Measurements from ENCODE around the gene ZNF396. TPM values are rescaled to one million over a fixed set of nuclear protein-coding genes. Genes with fewer than 3 reads are reported as not detected.

Gene ZNF396
- polyA plus RNA-seq, 1 donor, result 7.2 TPM

DNA sequence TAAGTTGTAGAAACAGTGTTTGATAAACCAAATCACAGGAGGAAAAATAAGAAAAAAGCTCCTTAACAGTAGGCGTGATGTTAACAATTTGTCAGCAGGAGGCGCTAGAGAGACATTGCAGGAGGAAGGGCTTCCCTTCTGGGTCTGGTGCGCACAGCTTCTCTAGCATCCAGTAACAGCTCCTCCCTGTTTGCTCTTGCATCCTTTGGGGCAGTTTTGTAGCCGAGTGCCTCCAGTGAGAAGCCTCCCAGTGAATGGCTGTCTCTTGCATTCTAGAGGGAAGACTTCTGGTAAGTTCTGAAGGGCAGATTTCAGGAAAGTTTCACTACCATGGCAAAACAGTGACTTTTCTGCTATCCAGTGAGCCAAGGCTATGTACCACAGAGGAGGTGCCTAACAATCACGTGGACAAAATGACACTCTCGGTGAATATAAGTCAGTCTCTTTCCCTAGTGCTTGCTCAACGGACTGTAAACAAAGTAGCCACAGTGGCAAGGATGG, 9.5 kb upstream of the ZNF396 start:
- DNase-seq, result peak; percentile 82

- no peak for DNase-seq
Observed at GRCh38 chr18:35383136-35383535, 6.0 kb upstream of the ZNF396 start.

DNA sequence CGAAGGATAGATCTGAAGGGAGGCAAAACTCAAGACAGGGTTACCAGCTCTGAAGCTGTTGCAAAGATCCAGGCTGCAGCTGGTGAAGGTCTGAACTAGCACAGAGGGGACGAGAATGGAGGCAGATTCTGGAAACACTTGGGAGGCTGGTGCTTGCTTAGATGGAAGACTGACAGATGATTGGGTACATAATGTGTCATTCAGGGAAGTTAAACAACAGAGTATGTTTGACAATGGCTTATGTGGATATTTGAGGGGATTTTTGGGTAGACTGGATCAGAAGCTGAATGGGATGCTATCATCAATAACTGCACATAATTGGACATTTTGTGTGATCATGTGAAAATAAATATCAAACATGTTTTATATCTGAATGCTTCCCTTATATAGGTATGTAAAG, 2.3 kb upstream of the ZNF396 start:
- no peak for DNase-seq

DNA sequence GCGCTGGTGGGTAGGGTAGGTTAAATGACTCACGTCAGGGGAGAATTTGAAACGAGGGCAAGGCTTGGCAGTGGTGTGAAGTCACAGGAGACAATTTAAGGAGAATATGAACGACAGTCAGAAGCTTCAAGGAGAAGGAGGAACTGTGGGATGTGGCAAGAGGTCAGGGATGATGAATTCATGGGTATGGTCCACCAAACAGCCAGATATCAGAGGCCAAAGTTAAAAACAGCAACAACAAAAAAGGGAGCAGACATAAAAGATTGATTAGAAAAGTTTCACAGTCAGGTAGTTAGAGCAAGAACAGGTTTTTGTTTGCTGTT, 1.4 kb upstream of the ZNF396 start:
- DNase-seq, result no peak

DNA sequence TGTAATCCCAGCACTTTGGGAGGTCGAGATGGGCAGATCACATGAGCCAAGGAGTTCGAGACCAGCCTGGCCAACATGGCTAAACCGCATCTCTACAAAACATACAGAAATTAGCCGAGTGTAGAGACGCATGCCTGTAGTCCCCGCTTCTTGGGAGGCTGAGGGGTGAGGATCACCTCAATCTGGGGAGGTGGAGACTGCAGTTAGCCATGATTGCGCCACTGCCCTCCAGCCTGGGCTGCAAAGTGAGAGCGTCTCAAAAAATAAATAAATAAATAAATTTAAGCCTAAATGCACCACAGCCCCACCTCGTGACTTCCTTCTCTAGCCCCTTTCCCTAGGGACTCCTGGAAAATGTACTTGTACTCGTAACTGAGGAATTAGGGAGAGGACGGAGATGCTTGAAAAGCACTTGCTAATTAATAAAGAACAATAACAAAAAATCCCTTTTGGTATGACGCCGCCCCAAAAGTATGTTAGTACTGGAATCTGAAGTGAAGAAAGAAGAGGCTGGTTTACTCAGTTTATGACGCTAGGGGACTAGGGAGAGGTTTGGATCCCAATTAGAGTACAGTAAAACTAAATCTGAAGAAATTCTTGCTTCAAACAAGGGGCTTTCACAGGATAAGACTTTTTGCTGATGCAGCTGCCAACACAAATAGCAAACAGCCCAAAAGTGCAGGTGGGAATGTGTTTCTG, 887 bp upstream of the ZNF396 start:
- no peak for DNase-seq

DNA sequence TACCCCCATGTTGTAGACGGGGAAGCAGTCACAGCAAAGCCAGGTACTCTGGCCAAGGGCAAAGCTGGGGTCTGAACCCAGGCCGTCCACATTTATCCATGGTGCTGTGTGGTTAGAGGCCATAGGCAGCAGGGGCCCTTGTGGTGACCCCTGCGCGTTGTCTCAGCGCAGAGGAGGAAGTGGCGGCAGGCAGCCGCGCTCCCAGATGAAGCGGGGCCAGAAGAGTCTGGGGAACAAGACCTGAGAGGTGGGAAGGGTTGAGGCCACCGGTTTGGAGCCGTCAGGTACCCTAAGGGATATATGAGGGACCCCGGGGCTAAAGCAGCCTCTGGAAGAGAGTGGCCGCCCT, 770 bp downstream of the ZNF396 start:
- DNase-seq, result peak; percentile 8

DNA sequence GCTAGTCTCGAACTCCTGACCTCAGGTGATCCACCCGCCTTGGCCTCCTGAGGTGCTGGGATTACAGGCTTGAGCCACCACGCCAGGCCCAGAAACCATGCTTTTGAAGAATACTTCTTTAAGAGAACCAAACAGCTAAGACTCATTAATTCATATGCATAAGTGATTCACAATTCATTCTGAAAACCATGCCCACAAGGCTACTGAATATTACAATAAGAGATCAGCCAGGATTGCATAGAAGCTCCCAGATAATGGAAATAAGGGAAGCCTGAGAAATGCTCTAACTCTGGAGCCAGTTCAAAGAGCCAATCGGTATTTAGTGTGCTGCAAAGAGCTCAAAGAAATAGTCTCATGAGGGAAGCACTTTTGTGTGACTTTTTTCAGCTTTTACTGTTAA, 2.4 kb downstream of the ZNF396 start:
- no peak for DNase-seq

DNA sequence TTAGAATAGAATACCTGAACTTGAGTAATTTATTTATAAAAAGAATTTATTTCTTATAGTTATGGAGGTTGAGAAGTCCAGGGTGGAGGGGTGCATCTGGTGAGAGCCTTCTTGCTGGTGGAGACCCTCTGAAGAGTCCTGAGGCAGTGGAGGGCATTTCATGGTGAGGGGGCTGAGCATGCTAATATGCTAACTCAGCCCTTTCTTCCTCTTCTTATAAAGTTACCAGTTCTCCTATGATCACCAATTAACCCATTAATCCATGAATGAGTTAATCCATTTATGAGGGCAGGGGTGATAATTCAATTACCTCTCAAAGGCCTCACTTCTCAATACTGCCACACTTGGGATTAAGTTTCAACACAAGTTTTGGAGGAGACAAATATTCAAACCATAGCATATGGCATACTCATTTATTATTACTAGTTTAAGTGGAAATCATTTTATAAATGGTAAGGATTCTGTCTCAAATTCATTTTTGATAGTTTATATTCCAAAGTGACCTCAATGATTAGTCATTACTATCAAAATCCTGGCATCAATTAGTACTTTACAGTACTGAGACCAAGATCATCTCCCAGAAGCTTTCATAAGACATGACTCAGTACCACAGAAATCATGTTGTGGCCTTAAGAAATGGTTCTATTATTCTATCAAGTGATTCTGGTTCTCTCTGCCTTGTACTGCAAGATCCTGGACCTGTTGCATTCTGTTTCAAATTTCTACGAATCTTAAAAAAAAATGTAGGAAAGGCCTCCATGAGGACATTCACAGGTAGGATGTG, 5.5 kb downstream of the ZNF396 start:
- no peak for DNase-seq

- no peak for DNase-seq
Observed at GRCh38 chr18:35369126-35369525, 8.0 kb downstream of the ZNF396 start.

DNA sequence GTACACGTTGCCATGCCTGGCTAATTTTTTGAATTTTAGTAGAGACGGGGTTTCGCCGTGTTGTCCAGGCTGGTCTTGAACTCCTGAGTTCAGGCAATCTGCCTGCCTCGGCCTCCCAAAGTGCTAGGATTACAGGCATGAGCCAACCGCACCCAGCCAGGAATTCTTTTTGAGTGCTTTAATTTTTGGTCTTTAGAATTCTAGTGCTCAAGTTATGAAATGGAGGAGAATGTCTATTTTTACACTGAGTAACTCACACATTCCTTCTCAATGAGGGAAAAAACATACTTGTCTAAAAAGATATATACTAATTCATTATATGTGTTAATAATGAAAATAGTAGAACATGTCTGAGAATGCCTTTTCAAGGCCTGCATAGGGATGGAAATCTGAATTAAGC, 8.5 kb downstream of the ZNF396 start:
- DNase-seq, result no peak

DNA sequence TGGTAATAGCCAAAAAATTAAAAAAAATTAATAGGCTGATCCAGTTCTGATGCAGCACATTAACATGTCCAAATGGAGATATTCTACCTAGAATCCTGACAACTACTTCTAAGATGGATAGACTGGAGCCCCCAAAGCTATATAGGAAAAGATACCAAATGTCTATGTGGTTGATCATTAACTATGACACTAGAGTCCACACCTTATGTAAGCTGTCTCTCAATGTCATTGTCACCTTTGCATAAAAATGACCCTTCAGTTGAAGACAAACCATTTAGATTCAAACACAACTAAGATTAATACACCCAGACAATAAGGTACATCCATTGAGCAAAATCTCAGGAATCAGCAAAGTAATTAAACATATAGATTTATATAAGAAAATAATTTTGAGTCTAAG, 14.6 kb downstream of the ZNF396 start:
- no peak for DNase-seq

- DNase-seq, result no peak
Observed at GRCh38 chr18:35361570-35362321, 15.4 kb downstream of the ZNF396 start.

GRCh38 chr18:35355140-35355618, 22.0 kb downstream of the ZNF396 start:
- DNase-seq, result peak; percentile 83

- no peak for DNase-seq
Observed at GRCh38 chr18:35352778-35353177, 24.4 kb downstream of the ZNF396 start.

GRCh38 chr18:35352283-35352682, 24.9 kb downstream of the ZNF396 start:
- no peak for DNase-seq

DNA sequence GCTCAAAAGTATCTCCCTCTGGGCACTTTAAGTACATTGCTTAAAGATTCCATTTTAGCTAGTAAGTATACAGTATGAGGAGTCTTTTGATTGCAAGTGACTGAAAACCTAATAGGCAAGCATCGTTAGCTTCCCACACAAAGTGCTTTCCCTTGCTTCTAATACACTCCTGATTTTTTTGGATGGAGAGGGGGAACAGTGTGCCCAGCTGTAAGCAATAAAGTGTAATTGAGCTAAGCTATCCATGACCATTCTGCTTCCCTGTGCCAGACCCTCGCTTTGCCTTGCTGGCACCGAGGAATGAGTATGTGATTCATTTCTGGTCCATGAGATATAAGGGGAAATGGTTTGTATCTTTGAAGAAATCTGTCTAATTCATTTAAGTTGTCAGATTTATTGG, 29.1 kb downstream of the ZNF396 start:
- DNase-seq, result no peak

DNA sequence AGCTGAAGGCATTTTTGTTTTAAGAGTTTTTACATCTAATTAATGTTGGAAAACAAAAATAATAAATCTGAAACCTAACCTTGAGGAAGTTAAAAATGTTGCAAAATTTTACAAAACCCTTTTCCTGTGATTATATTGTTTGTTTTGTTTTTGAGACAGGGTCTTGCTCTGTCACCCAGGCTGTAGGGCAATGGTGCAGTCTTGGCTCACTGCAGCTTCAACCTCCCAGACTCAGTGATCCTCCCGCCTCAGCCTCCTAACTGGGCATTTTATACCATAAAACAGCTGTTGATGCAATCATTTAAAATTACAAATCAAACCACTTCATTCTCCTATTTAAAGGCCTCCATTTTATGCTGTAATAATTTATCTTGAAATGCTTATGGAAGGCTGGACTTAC, 31.2 kb downstream of the ZNF396 start:
- no peak for DNase-seq

DNA sequence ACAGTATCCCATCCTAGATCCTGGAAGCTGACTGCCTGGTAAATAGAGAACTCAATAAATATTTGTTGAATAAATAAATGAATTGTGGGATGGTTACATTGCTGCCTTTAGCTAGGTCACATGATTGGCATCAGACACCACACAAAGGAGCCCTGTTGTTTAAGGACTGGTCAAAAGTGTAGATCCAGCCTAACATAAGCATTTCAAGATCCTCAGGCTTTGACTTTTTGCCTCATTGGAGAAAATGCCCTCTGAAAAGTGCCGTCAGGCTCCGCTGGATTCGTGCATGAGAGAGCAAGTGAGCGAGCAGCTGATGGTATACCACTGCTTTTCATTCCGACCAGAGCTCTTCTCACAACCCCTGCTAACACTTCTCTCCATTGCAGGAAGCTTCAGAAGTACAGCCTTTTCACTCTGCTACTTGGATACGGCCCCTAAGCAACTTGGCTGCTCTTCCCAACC, 31.6 kb downstream of the ZNF396 start:
- DNase-seq, result peak; percentile 66

- no peak for DNase-seq
Observed at GRCh38 chr18:35344736-35345459, 32.2 kb downstream of the ZNF396 start.

GRCh38 chr18:35343936-35344735, 33.0 kb downstream of the ZNF396 start, which contains the start of gene ZNF24:
ZNF24 (minus strand) TSS chr18:35344420; CDS start chr18:35340650, 3,770 bp downstream.
- DNase-seq, result peak; percentile 97

GRCh38 chr18:35343488-35343935, 33.6 kb downstream of the ZNF396 start:
- DNase-seq, result no peak

All from left kidney (tissue), 2 donors.